Esophagus squamous epithelium (tissue), 4 donors: ENCODE results near the gene PAQR8.

Experiments
- POLR2A ChIP-seq, 4 donors: fragments of 450-650 bp; IDR thresholded peaks; one replicate each; pipeline ENCODE4 v1.6.1; 2017; ENCODE audit warnings: antibody characterized with exemption in 4 of 4, mild to moderate bottlenecking in 4 of 4, moderate library complexity in 3 of 4
- TF ChIP-seq, protein P1 (sequence below), 6 experiments: fragments of 450-650 bp in 4 of 6; fragments of 200-600 bp in 2 of 6; sonication (generic) in 2 of 6; IDR thresholded peaks; one replicate each; pipeline ENCODE4 v1.5.1; 2016 to 2019; ENCODE audit warnings: antibody characterized with exemption in 6 of 6, mild to moderate bottlenecking in 4 of 6, moderate library complexity in 4 of 6

DNA sequence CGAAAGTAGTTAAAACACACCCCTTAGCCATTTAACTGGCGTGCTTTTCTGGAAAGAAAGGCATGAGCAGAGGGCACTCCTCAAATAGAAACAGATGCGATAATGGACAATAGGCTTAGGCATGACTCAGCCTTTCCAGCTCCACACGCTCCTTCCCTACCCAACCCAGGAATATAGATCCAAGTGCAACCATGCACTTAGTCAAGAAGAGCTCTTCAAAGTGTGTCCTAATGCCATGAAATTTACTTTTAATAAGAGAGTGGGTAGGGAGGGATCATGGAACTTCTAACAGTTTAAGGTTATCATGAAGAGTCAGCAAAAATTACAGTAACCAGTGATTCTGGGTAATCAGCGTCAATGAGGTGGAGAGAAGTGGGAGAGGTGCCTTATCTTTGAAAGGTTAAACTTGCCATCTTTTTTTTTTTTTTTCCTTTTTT is 55.7 kb downstream of the PAQR8 start:
- TF ChIP-seq, protein P1, sequence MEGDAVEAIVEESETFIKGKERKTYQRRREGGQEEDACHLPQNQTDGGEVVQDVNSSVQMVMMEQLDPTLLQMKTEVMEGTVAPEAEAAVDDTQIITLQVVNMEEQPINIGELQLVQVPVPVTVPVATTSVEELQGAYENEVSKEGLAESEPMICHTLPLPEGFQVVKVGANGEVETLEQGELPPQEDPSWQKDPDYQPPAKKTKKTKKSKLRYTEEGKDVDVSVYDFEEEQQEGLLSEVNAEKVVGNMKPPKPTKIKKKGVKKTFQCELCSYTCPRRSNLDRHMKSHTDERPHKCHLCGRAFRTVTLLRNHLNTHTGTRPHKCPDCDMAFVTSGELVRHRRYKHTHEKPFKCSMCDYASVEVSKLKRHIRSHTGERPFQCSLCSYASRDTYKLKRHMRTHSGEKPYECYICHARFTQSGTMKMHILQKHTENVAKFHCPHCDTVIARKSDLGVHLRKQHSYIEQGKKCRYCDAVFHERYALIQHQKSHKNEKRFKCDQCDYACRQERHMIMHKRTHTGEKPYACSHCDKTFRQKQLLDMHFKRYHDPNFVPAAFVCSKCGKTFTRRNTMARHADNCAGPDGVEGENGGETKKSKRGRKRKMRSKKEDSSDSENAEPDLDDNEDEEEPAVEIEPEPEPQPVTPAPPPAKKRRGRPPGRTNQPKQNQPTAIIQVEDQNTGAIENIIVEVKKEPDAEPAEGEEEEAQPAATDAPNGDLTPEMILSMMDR (IDR thresholded peaks at IDR 0.05), result no peak
- TF ChIP-seq POLR2A (IDR thresholded peaks at IDR 0.05), result no peak
